SK-N-SH treated with all-trans-retinoic acid at 6 μM for 48 hours (cell line): ENCODE data around the gene C7orf57.

Experiments used
- ARNTL ChIP-seq: fragments of 450-650 bp; formaldehyde crosslinking; IDR thresholded peaks from 2 replicates; pipeline ENCODE4 v1.5.0; 2020; ENCODE audit warnings: low read depth, mild to moderate bottlenecking, moderate library complexity, borderline replicate concordance
- OSR1 ChIP-seq: fragments of 250-450 bp; sonication (Bioruptor Pico); IDR thresholded peaks from 2 replicates; pipeline ENCODE4 v1.8.0; 2022; ENCODE audit warnings: moderate library complexity, mild to moderate bottlenecking, inconsistent platforms
- TCF4 ChIP-seq: fragments of 250-450 bp; sonication (Bioruptor Pico); IDR thresholded peaks from 2 replicates; pipeline ENCODE4 v1.8.0; 2021; ENCODE audit warnings: mild to moderate bottlenecking, moderate library complexity, borderline replicate concordance
- ZC3H10 ChIP-seq: fragments of 250-450 bp; sonication (Bioruptor Pico); IDR thresholded peaks from 2 replicates; pipeline ENCODE4 v1.5.1; 2021; ENCODE audit warnings: mild to moderate bottlenecking, moderate library complexity
- ZFP3 ChIP-seq: fragments of 250-450 bp; sonication (Bioruptor Pico); IDR thresholded peaks from 2 replicates; pipeline ENCODE4 v1.5.0; 2020; ENCODE audit warnings: mild to moderate bottlenecking, moderate library complexity
- ZFP30 ChIP-seq: fragments of 450-650 bp; formaldehyde crosslinking; IDR thresholded peaks from 2 replicates; pipeline ENCODE4 v1.5.0; 2022; ENCODE audit warnings: mild to moderate bottlenecking, moderate library complexity
- ZNF70 ChIP-seq: fragments of 450-650 bp; formaldehyde crosslinking; IDR thresholded peaks from 2 replicates; pipeline ENCODE4 v1.5.0; 2020; ENCODE audit warnings: mild to moderate bottlenecking, moderate library complexity

DNA sequence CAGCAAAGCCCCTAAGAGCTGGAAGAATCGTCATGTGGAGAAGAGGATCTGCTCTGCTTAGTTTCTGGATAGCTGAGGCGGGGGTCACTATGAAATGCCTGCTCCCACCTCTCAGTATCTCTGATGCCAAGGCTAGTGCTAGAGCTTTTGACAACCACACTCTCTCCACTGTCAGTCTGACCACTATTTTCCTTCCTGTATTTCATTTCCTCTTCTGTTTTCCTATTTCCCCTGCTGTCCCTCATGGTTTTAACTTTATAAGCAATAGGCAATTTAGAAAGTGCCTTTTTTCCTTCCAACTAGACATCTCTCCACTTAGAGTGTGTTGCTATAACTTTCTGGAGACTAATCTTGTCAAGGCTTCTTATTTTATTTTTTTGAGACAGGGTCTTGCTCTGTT, 23.6 kb downstream of the C7orf57 start:
- TF ChIP-seq OSR1 (CRISPR knock-in tag) = no peak
- TF ChIP-seq ZNF70 = no peak
- TF ChIP-seq ZC3H10 (CRISPR knock-in tag) = no peak
- TF ChIP-seq ZFP30 (CRISPR knock-in tag) = no peak
- TF ChIP-seq ZFP3 = no peak
- TF ChIP-seq TCF4 (CRISPR knock-in tag) = no peak
- no peak for TF ChIP-seq ARNTL (CRISPR knock-in tag)
